SK-N-SH (cell line): ENCODE results near the gene DDX28.
"Not testable (repeated sequence)": the region's sequence is repeated elsewhere in the genome, so short reads cannot be mapped to it uniquely, and the experiment has no call there.

Experiments used
- MXI1 ChIP-seq: IDR thresholded peaks from 2 replicates; pipeline ENCODE4 v1.6.1; 2012; ENCODE audit warnings: mild to moderate bottlenecking, low read depth, low read length, improper control_type of control experiment
- POLR2AphosphoS5 ChIP-seq: IDR thresholded peaks from 2 replicates; pipeline ENCODE4 v1.6.1; 2012; ENCODE audit warnings: low read depth, low read length
- RAD21 ChIP-seq: IDR thresholded peaks from 2 replicates; pipeline ENCODE4 v1.6.1; 2012; ENCODE audit warnings: mild to moderate bottlenecking, low read length
- REST ChIP-seq: IDR thresholded peaks from 2 replicates; pipeline ENCODE4 v1.6.1; 2012; ENCODE audit warnings: mild to moderate bottlenecking, low read depth, low read length, moderate library complexity
- TEAD4 ChIP-seq: IDR thresholded peaks from 2 replicates; pipeline ENCODE4 v1.4.0; 2012; ENCODE audit warnings: mild to moderate bottlenecking, borderline replicate concordance; ENCODE audit not compliant: insufficient read depth
- TF ChIP-seq, protein P1 (sequence below): fragments of 200-600 bp; sonication (generic); IDR thresholded peaks from 2 replicates; pipeline ENCODE4 v1.6.1; 2017; ENCODE audit warnings: antibody characterized with exemption, mild to moderate bottlenecking, moderate library complexity
- TF ChIP-seq, protein P2 (sequence below): IDR thresholded peaks from 2 replicates; pipeline ENCODE4 v1.4.0; 2012; ENCODE audit warnings: low read depth, borderline replicate concordance

GRCh38 chr16:68009872-68010271 lies 13.2 kb downstream of the DDX28 start:
- not testable (repeated sequence) for TF ChIP-seq RAD21, POLR2AphosphoS5, MXI1, REST, TEAD4
- TF ChIP-seq, protein P1, sequence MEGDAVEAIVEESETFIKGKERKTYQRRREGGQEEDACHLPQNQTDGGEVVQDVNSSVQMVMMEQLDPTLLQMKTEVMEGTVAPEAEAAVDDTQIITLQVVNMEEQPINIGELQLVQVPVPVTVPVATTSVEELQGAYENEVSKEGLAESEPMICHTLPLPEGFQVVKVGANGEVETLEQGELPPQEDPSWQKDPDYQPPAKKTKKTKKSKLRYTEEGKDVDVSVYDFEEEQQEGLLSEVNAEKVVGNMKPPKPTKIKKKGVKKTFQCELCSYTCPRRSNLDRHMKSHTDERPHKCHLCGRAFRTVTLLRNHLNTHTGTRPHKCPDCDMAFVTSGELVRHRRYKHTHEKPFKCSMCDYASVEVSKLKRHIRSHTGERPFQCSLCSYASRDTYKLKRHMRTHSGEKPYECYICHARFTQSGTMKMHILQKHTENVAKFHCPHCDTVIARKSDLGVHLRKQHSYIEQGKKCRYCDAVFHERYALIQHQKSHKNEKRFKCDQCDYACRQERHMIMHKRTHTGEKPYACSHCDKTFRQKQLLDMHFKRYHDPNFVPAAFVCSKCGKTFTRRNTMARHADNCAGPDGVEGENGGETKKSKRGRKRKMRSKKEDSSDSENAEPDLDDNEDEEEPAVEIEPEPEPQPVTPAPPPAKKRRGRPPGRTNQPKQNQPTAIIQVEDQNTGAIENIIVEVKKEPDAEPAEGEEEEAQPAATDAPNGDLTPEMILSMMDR, result not testable (repeated sequence)
- TF ChIP-seq, protein P2, sequence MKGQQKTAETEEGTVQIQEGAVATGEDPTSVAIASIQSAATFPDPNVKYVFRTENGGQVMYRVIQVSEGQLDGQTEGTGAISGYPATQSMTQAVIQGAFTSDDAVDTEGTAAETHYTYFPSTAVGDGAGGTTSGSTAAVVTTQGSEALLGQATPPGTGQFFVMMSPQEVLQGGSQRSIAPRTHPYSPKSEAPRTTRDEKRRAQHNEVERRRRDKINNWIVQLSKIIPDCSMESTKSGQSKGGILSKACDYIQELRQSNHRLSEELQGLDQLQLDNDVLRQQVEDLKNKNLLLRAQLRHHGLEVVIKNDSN, result not testable (repeated sequence)
